Thyroid gland (tissue), 4 donors: ENCODE results near the gene CDKL5.

Source experiments
- CTCF ChIP-seq, 6 experiments: fragments of 200-600 bp in 3 of 6; fragments of 450-650 bp in 3 of 6; sonication (generic) in 3 of 6; IDR thresholded peaks; one replicate each; pipeline ENCODE4 v1.5.1; 2016 to 2019; ENCODE audit warnings: antibody characterized with exemption in 6 of 6, mild to moderate bottlenecking in 2 of 6, inconsistent platforms in 1 of 6, moderate library complexity in 1 of 6
- POLR2A ChIP-seq, 2 donors: fragments of 450-650 bp; IDR thresholded peaks; one replicate each; pipeline ENCODE4 v1.6.1; 2017; ENCODE audit warnings: antibody characterized with exemption in 2 of 2, mild to moderate bottlenecking in 2 of 2, moderate library complexity in 1 of 2

DNA sequence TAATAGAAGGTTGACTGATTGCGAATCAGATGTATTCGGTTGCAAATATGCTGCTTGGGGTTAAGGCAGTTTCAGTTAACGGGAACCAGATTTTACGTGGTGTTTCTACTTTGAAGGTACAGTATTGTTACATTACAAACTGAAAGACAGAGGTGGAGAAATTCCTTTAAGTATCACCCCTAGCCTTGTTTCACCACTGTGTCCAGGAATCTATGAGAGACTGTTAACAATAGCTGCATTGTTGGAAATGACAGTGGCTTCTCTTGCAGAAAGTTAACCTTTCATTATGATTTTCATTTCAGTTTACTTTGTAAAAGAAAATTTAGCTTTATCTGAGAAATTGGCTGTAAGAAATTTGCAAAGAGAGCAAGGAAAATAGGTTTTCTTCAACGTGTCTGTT, 2.6 kb downstream of the CDKL5 start:
- TF ChIP-seq CTCF (IDR thresholded peaks at IDR 0.05) (no peak), POLR2A (IDR thresholded peaks at IDR 0.05) (no peak)
